ENCODE results near the gene SCAMP1. TPM values are rescaled to one million over a fixed set of nuclear protein-coding genes. Genes with fewer than 3 reads are reported as not detected.

SCAMP1 gene
- total RNA-seq, 1 donor from 2014 or later = 45.4 TPM

- H3K4me3 Mint-ChIP-seq = no peak overlapping the region
- no peak for TF ChIP-seq CTCF (IDR thresholded peaks at IDR 0.05; ENCODE audit: unreplicated experiment)
- DNase-seq (ENCODE audit: low spot score in 2 of 2, unreplicated experiment in 2 of 2) = no peak
- peak overlapping the region; percentile 61 for H3K27ac Mint-ChIP-seq
- peaks cover 24% of the 10 kb centered on the region for H3K4me1 Mint-ChIP-seq
- H3K36me3 Mint-ChIP-seq = peaks cover 17% of the 10 kb centered on the region
- H3K9me3 Mint-ChIP-seq = no peaks in the 10 kb centered on the region
- H3K27me3 Mint-ChIP-seq (ENCODE audit: low read depth) = no peaks in the 10 kb centered on the region
Measured at GRCh38 chr5:78518365-78519197, 158.2 kb downstream of the SCAMP1 start.

- Mint-ChIP-seq H3K27me3 (ENCODE audit: low read depth) (no peaks in the 10 kb centered on the region), H3K9me3 (no peaks in the 10 kb centered on the region), H3K27ac (no peak overlapping the region), H3K4me1 (peaks cover 32% of the 10 kb centered on the region), H3K36me3 (peaks cover 13% of the 10 kb centered on the region), H3K4me3 (no peak overlapping the region)
- DNase-seq (ENCODE audit: low spot score in 2 of 2, unreplicated experiment in 2 of 2) = no peak
- TF ChIP-seq CTCF (IDR thresholded peaks at IDR 0.05; ENCODE audit: unreplicated experiment) = no peak
Measured at GRCh38 chr5:78519198-78519941, 159.0 kb downstream of the SCAMP1 start.

GRCh38 chr5:78521455-78521854 lies 161.0 kb downstream of the SCAMP1 start:
- H3K36me3 Mint-ChIP-seq = peaks cover 2% of the 10 kb centered on the region
- H3K27me3 Mint-ChIP-seq (ENCODE audit: low read depth) = no peaks in the 10 kb centered on the region
- H3K4me3 Mint-ChIP-seq = no peak overlapping the region
- no peak for TF ChIP-seq CTCF (IDR thresholded peaks at IDR 0.05; ENCODE audit: unreplicated experiment)
- H3K4me1 Mint-ChIP-seq = peaks cover 32% of the 10 kb centered on the region
- no peak for DNase-seq (ENCODE audit: low spot score in 2 of 2, unreplicated experiment in 2 of 2)
- H3K9me3 Mint-ChIP-seq = no peaks in the 10 kb centered on the region
- no peak overlapping the region for H3K27ac Mint-ChIP-seq

- no peaks in the 10 kb centered on the region for H3K36me3 Mint-ChIP-seq
- H3K9me3 Mint-ChIP-seq = no peaks in the 10 kb centered on the region
- peaks cover 43% of the 10 kb centered on the region for H3K4me1 Mint-ChIP-seq
- TF ChIP-seq CTCF (IDR thresholded peaks at IDR 0.05; ENCODE audit: unreplicated experiment) = no peak
- no peaks in the 10 kb centered on the region for H3K27me3 Mint-ChIP-seq (ENCODE audit: low read depth)
- H3K27ac Mint-ChIP-seq = peak overlapping the region; percentile 85
- DNase-seq (ENCODE audit: low spot score in 2 of 2, unreplicated experiment in 2 of 2) = no peak
- no peak overlapping the region for H3K4me3 Mint-ChIP-seq
Measured at GRCh38 chr5:78522476-78523260, 162.3 kb downstream of the SCAMP1 start.

- Mint-ChIP-seq H3K4me1 (peaks cover 40% of the 10 kb centered on the region), H3K9me3 (no peaks in the 10 kb centered on the region), H3K36me3 (no peaks in the 10 kb centered on the region), H3K27ac (peak overlapping the region; percentile 85), H3K27me3 (ENCODE audit: low read depth) (no peaks in the 10 kb centered on the region), H3K4me3 (no peak overlapping the region)
- no peak for TF ChIP-seq CTCF (IDR thresholded peaks at IDR 0.05; ENCODE audit: unreplicated experiment)
- DNase-seq (ENCODE audit: low spot score in 2 of 2, unreplicated experiment in 2 of 2) = no peak
Measured at GRCh38 chr5:78523314-78524193, 163.1 kb downstream of the SCAMP1 start.
